ENCODE data around the gene SLC4A3.

The SLC4A3 gene

DNA sequence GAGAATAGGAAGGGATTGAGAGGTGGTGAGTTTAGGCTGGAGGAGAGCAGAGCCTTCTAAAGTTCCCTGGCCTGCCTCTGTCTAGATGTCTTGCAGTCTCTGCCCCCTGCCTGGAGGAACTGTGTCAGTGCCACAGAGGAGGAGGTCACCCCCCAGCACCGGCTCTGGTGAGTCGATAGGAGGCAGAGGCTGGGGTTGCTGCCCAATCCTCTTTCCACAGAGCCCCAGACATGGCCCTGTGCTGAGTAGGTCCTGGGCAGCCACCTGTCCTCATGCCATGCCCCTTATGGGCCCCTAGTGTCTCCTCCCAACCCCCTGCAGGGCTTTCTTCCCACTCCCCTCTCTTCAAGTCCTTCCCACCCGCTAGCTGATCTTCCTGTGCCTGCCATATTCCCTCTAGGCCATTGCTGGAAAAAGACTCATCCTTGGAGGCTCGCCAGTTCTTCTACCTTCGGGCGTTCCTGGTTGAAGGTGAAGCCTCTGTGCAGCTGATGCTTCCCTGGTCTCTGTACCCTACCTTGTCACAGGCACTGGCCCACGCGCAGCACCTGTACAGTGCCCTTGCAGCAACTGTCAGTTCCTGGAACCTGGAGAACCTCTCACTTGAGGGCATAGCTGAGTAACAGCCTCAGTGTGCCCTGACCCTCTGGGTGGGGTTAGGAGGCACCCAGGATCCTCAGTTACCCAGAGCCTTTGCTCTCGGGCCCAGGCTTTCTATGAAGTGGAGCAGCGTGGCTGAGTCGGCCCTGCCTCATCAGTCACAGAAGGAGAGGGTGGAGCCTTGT is 13.2 kb upstream of the SLC4A3 start:
- no peak for DNase-seq

DNA sequence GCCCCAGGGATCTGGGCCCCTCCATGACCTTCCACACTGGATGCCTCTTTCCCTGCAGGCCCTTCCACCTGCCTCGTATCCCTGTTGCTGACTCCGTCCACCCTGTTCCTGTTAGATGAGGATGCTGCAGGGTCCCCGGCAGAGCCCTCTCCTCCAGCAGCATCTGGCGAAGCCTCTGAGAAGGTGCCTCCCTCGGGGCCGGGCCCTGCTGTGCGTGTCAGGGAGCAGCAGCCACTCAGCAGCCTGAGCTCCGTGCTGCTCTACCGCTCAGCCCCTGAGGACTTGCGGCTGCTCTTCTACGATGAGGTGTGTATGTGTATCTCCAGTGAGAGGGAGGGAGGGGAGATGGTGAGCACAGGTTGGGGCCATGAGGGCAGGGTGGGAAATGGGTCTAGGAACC is 12.4 kb upstream of the SLC4A3 start:
- DNase-seq = no peak

GRCh38 chr2:219615894-219616293 is 11.5 kb upstream of the SLC4A3 start:
- DNase-seq = no peak

DNA sequence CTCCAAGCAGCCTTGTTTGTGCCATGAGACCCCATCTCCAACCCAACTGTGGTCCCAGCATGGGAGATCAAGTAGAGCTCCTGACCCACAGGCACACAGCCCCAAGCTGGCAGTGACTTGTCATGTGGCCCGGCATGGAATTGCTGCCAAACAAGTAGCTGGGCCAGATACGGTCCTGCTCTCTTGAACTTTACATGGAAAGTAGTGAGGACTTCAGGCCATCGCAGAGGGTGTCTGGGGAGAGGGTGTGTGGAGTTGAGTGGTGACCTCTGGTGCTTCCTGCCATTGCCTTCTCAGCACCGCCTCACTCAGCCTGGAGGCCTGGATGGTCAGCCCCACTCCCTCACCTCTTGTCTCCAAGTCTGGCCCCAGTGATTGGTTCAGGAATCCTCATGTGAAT is 10.9 kb upstream of the SLC4A3 start:
- DNase-seq = no peak

DNA sequence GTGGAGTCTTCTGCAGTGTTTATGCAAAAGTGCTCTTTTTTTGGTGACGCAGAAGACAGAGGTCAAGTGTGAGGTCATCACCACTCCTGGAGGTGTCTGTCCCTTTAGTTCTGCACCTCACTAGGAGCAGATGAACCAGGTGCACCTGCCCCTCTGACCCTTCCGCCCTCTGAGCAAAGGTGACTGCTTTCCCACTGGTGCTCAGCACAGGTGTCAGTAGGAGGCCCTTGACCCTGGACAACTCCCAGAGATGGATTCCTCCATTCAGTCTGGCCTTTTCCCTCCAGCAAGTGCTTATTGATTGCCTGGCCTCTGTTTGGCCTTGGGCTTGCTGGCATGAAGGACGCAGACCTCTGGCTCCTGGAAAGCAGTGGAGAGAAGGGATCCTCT is 8.7 kb upstream of the SLC4A3 start:
- no peak for DNase-seq

DNA sequence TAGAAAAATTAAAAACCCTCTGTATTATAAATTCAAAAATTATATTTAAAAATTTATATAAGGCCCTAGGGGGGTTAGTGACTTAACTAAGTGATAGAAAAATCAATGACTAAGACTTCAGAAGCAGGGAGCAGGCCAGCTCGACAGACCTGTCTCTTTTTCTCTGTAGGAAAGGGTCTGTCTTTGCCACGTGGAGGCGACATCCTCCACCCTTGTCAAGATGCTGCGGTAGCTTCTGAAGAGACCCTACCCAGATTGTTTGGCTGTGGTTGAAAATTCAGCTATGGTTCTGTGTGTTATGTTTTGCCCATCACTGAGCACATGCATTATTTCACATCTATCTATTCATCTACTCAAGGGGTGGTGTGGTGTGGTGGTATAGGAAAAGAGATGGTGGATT is 8.2 kb upstream of the SLC4A3 start:
- DNase-seq = no peak

DNA sequence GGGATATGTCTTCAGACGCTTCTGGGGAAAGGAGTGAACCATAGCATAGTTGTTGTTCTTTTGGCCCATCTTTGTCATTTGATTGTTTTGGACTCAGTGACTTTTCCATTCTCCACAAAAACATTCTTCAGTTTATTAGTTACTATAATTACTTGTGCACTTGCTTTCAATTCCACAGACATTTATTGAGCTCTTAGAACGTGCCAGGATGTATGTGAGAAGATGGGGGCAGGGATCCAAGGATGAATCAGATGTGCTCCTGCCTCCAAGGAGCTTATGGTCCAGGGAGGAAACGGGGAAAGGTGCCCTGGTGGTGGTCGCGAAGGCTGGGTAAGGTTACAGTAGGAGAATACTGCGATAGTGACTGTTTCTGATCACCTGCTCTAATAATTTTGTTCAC is 6.9 kb upstream of the SLC4A3 start:
- no peak for DNase-seq

GRCh38 chr2:219621935-219622334 is 5.5 kb upstream of the SLC4A3 start:
- DNase-seq = no peak

DNA sequence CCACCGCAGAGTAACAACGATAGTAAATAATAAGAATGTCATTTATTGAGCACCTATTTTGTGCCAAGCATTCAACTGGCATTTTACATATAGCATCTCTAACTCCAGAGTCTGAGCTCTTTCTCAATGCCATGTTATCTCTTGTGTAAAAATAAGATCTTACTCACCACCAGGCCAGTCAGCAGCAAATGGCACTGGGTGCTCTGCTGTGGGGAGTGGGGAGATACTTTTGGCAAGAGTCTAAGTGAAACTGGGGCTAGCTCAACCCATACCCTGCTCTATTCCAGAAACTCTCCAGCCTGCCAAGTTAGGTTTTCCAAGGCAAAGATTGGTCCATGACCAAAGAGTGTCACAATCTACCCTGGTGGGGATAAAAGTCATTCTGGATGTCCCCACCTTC is 5.0 kb upstream of the SLC4A3 start:
- no peak for DNase-seq

GRCh38 chr2:219624565-219624964 is 2.9 kb upstream of the SLC4A3 start:
- no peak for DNase-seq

- no peak for DNase-seq
Observed at GRCh38 chr2:219625179-219625578, 2.3 kb upstream of the SLC4A3 start.

GRCh38 chr2:219626540-219626939 is 890 bp upstream of the SLC4A3 start:
- no peak for DNase-seq

DNA sequence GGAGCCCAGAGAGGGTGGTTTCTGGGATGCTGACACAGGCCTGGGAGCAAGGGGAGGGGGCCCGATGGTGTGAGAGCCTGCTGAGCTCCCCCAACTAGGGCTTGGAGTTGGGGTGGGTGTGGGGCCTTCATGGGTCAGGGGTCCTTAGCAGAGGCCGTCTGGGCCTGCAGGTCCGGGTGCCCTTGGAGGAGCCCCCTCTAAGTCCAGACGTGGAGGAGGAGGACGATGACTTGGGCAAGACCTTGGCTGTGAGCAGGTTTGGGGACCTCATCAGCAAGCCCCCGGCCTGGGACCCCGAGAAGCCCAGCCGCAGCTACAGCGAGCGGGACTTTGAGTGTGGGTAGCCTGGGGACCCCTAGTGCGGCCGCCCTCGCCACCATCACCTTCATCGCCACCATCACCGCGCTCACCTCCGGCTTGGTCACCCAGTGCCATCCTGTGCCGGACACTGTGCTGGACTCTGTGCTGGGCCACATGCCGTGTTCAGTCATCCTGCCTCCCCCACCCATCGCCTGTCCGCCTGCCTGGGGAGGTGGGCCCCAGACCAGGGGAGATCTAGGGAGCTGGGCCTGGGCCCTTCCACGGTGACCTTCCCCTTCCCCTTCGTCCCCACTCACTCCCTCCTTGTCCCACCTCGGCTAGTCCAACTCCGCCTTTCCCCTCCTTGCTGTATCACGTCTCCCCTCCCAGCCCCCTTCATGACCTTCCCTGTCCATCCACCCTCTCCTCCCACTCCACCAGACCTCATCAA is 980 bp downstream of the SLC4A3 start:
- no peak for DNase-seq

DNA sequence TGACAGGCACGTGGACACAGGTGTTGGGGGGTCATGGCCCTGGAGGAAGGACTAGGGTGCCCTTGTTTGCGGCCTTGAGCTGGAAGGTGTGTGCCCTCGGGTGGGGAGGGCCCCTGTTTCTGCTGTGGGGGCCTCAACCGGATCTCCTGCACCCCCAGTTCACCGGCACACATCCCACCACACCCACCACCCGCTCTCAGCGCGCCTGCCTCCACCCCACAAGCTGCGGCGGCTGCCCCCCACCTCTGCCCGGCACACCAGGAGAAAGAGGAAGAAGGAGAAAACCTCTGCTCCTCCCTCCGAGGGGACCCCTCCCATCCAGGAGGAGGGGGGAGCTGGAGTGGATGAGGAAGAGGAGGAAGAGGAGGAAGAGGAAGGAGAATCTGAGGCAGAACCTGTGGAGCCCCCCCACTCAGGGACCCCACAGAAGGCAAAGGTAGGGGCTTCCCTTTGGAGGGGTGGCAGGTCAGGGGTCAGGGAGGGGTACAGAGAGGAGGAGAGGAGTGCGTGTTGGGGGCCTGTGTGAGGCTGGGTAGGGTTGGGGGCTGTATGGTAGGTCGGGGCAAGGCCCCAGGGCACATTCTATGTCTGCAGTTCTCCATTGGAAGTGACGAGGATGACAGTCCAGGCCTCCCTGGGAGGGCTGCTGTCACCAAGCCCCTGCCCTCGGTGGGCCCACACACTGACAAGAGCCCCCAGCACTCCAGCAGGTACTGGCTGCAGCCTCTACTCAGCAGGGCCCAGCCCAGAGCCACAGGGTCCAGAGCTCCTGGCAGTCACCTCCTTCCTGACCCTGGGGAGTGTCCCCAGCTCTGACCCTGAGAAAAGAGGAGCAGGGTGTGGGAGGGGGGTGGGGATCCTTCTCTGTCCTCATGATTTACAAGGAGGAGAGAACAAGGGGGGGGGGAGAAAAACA is 1.8 kb downstream of the SLC4A3 start:
- DNase-seq = no peak

- DNase-seq = no peak
Observed at GRCh38 chr2:219629976-219630695, 2.7 kb downstream of the SLC4A3 start.

- DNase-seq = no peak
Observed at GRCh38 chr2:219630770-219631405, 3.5 kb downstream of the SLC4A3 start.

DNA sequence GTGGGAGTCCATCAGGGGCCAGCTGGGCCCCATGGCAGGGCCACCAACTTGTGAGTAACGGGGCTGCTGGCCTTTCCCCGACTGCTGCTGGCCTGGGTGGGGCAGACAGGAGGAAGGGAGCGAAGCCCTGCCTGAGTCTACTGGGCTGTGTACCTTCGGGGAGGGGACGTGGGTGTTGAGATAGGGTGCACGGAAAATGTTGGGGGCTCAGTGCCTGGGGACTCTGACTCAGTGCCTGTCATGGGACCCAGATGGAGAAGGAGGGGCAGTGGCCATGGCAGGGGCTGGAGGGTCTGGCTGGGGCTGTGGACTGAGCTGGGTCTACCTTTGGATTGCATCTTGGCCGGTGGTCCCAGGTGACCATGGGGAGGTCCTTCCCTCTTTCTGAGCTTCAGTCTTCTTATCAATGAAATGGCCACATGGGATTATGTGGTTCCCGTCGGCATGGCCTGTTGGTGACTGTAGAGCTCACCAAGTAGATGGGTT is 4.0 kb downstream of the SLC4A3 start:
- no peak for DNase-seq

DNA sequence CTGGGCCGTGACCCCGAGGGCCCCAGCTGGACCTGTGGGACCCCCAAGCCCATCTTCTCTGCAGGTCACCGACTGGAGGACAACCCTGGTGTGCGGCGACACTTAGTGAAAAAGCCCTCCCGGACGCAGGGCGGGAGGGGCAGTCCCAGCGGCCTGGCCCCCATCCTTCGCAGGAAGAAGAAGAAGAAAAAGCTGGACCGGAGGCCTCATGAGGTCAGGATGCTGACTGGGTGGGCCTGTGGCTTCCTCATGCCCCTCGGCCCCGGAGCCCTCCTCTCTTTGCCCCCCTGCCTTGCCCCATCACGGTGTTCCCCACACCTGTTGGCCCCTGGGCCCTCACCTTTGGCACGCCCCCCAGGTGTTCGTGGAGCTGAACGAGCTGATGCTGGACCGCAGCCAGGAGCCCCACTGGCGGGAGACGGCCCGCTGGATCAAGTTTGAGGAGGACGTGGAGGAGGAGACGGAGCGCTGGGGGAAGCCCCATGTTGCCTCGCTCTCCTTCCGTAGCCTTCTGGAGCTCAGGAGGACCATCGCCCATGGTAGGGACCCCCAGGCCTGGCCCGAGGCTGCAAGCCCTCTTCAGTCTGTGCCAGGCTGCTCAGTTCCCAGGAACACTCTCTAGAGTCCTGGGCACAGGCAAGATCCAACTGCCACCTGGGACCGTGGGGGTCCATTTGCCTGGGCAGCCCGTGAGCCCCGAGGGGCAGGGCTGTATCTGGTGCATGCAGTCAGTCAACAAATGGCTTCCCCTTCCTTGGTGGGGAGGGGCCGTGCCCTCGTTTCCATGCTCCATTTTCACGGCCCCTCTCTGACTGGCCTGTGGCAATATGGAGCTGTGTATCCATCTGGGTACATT is 4.7 kb downstream of the SLC4A3 start:
- DNase-seq = no peak

DNA sequence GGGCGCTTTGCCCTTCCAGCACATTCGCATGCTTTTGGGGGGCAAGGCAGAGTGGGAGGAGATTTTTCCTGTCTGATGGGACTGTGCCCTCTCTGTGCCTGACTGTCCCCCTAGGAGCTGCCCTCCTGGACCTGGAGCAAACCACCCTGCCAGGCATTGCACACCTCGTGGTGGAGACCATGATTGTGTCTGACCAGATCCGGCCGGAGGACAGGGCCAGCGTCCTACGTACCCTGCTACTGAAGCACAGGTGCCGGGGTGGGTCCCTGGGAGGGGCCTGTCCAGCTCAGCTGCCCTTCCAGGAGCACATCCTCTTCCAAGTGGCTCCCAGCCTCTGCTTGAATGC is 5.3 kb downstream of the SLC4A3 start:
- no peak for DNase-seq

GRCh38 chr2:219633276-219634065 is 6.0 kb downstream of the SLC4A3 start:
- no peak for DNase-seq

Measured in NCI-H1417 treated with DMSO at 0.1 percent for 48 hours (cell line).